Activated naive CD4-positive, alpha-beta T cell treated with anti-CD3 and anti-CD28 coated beads, Interleukin-2, amount 50 U/mL, for 16 hours (primary cell): ENCODE results near the gene STBD1.
"Not testable (repeated sequence)": the region's sequence is repeated elsewhere in the genome, so short reads cannot be mapped to it uniquely, and the experiment has no call there.

ENCODE experiments used
- DNase-seq: peaks from one replicate; pipeline ENCODE4 v3.0.0-alpha.2; 2020

Gene STBD1

DNA sequence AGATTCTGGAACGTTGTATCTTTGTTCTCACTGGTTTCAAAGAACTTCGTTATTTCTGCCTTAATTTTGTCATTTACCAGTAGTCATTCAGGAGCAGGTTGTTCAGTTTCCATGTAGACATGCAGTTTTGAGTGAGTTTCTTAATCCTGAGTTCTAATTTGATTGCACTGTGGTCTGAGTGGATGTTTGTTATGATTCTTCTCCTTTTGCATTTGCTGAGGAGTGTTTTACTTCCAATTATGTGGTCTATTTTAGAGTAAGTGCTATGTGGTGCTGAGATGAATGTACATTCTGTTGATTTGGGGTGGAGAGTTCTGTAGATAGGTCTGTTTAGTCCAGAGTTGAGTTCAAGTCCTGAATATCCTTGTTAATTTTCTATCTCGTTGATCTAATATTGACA, 18.7 kb upstream of the STBD1 start:
- DNase-seq, result not testable (repeated sequence)

DNA sequence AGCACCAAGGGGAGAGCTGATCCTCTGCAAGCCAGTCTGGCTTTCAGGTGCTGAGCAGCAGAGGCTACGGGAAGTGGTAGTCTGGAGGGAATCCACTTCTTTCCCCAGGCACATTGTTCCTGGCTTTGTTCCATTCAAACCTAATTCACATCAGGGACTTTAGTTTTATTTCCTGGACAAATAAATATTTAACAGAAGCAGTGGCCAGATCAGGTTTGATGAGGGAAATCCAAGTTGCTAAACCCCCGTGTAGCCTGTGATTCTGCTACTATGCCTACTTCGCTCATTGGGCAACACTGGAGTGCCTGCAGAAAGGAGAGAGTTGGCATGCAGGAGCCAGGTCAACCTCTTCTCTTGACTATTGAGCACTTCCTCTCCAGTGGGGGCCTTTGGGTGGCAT, 13.8 kb upstream of the STBD1 start:
- DNase-seq, result no peak

DNA sequence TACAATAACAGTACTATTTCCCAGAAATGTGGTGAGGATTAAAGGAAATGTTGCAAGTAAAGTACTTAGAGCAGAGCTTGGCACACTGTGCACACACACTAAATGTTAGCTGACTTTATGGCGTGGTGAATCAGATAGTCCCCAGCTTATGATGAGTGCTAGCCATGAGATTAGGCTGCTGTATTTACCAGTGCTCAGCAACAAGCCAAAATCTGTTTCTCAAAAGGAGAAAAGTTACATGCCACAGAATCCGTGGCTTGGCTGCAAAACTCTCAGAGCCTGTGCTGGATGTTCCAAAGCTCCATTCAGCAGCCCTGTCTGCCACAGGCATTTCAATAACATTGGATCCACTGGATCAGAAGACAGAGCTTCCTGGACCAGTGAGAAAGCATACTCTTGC, 12.8 kb upstream of the STBD1 start:
- no peak for DNase-seq

DNA sequence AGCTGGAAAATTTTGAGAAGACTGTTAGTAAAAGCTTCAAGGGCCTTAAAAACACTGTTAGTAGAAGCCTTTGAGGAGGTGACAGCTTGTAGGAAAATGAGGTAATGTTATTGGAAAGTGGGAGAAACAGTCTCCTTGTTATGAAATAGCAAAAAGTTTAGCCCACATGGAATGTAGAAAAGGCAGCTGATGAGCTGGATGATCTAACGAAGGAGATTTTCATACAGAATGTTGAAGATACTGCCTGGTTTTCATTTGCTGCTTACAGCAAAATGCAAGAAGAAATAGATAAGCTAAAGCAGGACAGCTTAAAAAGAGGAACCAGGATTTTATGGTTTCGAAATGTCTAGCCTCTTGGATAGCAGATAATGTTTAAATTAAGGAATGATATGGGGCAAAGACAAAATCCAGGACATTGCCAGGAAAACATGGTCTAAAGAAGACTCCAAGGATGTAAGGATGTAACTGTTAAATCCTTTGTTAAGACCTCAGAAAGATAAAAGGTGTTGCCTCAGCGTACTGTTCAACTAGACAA, 10.2 kb upstream of the STBD1 start:
- no peak for DNase-seq

DNA sequence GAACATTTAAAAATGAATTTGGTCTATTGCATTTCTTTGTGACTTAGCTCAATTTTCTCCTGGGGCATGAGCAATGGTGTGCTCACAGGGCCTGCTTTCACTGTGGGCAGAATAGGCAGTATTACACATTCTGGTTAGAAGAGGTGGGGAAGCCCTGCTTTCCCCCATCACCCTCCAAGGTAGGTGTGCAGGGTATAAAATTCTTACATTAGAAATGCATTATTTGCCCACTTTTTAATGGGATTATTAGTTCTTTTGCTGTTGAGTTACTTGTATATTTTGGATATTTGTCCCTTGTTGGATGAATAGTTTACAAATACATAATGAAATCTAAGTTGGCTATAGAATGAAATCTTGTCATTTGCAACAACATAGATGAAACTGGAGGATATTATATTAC, 8.3 kb upstream of the STBD1 start:
- no peak for DNase-seq

DNA sequence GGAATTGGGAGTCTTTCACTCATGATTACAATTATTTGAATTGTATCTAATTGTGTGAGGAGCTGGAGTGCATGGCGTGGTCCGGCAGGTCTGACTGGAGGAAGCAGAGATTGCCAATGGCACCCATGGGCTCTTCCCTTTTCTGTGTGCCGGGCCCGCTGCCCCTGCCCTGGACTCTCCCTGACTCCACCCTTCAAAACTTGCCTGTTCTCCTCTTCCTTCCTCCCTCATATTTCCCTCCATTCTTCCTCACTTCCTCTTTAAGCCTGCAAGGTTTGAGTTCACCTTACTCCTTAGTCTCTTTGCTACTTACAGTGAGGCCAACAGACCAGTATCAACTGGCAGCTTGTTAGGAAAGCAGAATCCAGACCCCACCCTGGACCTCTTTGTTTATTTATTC, 6.5 kb upstream of the STBD1 start:
- no peak for DNase-seq

DNA sequence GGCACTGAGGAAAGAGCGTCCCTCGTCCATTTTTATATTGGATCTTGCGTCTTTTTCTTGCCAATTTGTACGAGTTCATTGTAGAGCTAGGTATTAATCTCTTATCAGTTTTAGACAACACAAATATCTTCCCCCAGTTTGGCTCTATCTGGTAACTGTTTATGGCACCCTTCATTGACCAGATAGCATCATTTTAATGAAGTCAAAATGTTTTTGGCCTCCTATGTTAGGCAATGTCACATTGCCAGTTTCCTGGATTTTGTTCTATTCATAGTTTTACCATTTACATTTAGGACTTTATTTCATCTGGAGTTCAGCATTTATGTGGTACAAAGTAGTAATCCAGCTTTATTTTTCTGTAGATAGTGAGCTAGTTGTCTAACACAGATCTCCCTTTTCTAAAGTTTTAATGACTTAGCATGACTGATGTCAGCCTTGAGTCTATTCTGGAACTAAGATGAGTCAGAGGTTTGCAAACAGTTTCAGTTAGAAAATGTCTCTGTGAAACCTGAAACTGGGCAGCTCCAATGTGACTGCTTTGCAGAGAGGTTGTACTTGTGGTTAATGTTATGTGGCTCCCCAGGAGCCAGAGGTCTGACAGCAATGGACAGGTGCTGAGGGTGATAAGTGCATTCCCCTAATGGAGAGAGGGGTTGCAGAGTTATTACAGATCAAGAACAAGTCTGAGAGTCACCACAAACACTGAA, 5.3 kb upstream of the STBD1 start:
- no peak for DNase-seq

DNA sequence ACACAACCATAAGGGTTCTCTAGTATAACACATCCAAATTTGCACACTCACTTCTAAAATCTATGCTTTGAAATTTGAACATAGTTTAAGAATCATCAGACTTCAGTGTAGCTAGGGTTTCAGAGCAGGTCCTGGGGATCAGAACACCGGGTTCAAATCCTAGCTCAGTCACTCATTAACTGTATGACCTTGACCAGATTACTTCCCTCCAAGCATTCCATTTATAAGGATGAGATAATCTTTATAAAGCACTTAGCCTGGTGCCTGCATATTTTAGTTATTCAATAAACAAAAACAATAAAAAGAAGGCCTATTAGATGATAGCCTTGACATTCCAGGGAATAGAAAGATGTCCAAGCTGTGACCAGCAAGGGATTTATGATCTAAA, 4.8 kb upstream of the STBD1 start:
- no peak for DNase-seq

DNA sequence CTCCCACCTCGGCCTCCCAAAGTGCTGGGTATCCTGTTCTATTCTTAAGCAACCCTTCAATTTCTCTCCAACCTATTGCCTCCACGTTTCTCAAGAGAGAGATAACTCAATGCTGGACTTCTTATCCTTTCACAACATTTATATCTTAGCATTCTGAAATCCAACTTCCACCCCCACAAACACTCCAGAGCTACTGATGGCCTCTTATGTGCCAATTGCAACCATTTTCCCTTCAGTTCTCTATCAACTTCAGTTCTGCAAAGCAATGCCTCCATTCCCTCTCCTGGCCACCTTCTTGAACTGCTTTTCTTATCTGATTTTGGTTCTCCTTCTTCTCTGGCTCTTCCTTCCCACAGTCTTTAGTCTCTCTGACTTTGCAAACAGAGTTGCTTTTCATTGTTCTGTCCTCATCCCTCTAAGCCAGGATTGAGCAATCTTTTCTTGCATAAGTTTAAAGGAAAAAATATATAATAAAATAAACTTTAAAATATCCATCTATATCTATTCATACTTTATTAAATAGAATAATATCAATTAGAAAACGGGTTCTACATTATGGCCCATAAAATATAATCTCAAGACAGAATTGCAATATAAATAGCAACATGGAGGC, 3.6 kb upstream of the STBD1 start:
- no peak for DNase-seq

DNA sequence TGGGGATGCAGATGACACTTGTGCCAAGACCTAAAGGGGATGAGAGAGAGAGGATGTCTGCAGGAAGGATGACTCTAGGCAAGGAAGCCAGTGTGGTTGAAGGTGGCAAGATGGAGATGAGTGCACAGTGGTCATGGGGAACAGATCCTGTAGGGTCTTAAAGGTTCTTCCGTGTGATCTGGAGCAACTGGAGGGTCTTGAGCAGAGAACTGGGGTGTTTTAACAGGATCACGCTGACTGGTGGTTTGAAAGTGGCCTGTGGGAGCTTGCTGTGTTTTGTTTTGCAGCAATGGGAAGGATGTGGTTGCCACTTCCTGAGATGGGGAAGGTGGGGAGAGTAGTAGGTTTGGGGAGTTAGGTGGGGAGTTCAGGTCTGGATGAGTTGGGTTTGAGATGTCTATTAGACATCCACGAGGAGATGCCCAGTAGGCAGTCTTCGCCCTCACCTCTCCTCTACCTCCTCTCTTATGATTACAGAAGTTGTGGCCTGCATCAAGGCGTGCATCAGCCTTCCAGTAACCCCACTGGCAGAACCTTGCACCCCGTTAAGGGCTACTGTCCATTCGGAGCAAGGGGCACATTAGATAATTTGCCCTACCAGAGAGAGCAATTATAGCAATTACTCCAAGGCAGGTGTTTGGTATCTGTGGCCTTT, 1.4 kb upstream of the STBD1 start:
- DNase-seq, result no peak

DNA sequence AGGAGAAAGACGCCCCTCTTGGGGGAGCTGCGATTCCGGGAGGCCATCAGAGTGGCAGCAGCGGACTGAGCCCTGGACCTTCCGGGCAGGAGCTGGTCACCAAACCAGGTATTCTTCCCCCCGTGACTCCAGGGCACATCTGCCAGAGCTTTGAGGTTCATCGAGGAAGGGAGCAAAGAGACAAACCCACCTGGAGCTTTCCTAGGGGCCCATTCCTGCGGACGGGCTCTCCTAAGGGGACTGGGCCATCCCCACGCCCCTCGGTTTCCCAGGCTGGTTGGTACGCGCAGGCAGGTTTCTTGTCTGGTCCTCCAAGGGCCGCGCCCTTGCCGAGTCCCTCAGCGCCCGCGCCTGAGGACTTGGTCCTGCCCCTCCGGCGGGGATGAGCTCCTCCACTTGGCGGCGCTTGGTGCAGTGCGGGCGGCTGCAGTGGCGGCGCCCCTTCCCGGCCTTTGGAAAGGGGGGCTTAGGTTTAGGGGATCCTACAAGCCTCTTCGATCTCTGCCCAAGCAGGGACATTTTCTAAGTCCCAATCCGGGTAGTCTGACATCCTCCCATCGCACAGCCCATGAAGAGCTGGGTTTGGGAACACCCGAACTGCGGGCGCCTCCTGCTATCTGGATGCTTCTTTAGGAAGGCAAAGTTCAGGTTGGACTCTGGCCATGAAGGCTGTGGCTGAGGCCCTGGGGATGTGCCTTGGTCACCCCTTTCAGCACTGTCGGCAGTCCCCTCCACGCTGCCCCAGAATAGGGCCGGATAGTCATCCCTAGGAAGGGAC, 538 bp downstream of the STBD1 start:
- peak; percentile 23 for DNase-seq

DNA sequence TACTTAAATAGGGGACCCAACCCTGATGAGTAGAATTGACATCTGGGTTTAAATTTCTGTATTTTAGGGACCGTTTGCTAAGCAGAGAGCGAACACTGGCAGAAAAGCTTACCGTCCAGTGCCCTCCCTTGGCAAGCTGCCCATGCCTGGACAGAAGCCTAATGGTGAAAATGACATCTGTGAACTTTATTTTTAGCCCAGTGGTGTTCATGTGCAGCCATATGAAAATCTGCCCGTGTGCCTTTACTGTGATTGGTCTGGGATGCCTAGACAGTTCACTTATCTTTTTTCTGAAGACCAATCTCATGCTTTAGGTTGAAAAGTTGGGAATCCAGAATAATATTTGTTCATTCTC, 1.1 kb downstream of the STBD1 start:
- no peak for DNase-seq

DNA sequence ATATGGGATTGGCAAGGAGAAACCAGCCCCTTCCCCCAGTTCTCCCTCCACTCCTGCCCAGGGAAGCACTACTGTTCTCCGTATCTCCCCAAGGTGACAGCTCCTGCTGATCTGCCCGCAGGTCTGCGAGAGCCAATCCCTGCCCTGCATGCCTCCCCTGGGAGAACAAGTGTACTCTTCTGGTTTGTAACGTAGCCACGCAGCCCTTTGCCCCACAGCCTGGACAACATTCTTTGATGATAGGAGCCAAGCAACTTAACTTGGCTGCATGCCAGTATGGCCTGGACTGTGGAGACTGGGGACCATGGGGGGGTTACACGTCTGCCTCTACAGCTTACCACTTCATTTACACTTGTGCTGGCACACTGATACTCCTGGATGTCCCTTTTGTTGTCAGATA, 2.0 kb downstream of the STBD1 start:
- no peak for DNase-seq

DNA sequence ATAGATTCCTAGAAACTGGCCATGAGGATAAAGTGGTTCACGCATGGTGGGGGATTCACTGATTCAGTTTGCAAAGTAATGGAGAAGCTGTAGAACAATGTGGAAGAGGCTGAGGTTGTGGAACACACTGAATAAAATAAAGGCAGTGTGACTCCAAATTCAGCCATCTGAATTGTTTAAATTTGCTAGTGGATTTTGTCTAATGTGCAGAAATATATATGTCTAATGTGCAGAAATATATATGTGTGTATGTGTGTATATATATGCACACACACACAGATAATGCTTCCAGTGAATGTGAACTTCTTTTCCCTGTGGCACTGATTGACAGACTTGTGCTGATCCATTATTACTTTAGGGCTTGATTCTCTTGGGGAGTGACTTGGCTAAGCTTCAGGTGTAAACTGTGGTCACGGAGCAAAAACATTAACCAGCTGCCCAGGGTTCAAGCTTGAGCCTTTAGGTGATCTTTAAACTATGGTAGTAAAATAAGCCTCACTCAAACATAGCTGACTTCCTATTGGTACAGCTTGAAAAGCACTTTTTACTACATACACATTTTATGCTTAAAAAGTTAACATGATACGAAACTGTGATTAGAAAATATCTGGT, 3.5 kb downstream of the STBD1 start:
- no peak for DNase-seq

DNA sequence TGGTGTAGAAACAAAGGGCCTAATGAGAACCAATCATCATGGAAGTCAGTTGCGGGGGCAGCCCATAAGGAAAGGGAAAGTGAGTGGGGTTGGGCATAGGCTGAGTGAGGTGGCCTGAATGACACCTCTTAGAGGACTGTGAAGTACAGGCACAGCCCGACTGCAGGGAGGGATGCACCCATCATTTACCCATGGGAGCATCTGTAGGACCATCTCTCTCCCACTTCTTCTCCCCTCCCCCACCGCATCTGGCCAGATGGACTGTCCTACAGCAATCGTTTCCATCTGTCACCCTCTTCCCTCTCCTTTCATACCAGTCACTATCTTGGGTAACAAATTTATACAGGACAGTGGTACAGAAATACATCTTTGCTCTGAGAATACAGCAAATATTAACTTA, 4.2 kb downstream of the STBD1 start:
- DNase-seq, result no peak

DNA sequence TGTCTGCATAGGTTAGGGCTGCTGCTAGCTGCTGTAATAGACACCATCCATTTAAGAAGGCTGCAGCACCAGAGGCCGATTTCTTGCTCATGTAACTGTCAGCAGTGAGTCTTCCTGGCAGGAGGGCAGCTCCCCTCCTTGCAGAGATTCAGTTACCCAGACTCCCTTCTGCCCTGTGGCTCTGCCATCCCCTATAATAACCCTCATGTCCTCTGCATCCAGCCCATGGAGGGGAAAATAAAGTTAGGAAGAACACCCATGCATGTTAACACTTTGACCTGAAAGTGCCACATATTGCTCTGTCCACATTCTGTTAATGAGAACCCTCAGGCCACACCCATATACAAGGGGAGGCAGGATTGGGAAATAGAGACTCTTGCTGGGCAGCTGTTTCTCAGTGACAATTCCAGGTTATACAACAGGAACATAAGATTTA, 5.4 kb downstream of the STBD1 start:
- DNase-seq, result no peak

DNA sequence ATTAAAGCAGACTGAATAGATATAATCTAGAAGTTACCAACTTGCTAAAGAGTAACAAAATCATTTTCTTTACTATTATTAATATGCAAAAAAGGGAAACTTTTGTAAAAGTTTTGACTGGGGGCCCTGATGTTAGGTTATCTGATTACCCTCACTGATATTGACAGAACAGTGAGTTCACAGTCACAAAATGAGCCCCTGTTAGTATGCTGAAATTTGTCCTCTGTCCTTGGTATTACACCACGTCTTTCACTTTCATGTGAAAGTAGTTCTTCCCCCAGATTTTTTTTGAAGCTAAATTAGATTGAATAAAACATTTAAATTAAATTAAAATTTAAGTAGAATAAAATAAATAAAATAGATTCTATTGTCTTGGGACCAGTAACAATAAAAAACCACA, 5.9 kb downstream of the STBD1 start:
- DNase-seq, result no peak

DNA sequence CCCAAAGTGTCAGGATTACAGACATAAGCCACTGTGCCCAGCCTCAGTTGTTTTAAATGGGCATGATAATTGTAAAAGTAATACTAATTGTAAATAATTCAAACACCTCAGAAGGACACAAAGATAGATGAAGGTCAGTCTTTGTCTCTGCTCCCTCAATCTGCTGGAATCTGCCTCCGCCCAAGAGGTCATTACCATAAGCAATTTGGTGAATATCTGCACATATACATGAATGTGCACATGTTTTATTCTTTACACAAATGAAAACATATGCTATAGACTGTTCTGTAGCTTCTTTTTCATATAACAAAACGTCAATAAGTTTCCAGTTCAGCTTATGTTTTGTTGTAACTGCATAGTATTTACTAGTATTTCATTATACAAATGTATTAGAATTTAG, 7.0 kb downstream of the STBD1 start:
- no peak for DNase-seq

DNA sequence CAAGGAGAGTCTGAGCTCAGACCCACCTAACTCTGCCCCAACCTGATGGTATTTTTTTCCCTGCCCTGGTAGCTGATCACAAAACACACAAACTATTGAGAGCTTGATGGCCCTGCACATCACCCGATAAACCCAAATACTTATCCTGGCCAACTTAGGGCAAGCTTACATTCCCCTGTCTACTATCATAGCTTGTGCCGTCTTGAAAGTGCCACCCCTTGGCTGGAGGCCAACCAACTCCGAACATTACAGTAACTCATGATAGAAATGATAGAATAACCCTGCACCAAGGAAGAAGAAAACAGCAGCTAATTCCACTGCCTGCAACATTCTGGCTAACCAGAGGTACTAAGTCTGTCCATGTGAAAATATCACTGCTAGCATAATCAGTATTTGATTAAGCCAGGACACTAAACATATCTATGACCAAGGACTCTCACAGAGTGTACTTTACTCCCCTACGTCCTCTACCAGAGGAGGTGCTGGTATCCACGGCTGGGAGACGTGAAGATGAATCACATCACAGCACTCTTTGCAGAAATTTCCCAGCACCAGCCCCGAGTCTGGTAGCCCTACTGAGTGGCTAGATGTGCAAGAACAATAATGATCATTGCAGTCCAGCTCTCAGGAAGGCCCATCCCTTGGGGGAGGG, 8.9 kb downstream of the STBD1 start:
- no peak for DNase-seq

DNA sequence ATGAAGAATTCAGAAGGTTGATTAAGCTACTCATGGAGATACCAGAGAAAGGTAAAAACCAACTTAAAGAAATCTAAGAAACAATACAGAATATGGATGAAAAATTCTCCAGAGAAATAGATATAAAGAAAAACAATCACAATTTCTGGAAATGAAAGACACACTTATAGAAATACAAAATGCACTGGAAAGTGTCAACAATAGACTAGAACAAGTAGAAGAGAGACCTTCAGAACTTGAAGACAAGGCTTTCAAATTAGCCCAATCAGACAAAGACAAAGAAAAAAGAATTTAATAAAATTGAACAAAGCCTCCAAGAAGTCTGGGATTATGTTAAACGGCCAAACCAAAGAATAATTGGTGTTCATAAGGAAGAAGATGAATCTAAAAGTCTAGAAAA, 9.6 kb downstream of the STBD1 start:
- no peak for DNase-seq

DNA sequence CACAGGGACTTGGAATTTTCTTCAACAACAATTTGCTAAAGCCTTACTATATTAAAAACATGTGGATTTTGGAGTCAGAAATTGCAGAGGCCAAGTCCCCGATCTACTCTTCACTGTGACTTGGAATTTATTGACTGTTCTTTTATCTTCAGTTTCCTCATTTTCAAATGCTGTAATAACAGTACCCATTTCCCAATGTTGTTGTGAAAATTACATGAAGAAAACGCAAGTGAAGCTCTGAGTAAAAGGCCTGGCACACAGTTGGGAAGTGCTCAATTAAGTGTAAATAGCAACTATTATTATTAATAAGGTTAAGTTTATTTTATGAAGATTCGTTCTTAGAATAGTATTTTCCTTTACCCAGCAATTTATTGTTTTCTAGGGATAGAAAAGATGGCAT, 15.7 kb downstream of the STBD1 start:
- DNase-seq, result no peak

DNA sequence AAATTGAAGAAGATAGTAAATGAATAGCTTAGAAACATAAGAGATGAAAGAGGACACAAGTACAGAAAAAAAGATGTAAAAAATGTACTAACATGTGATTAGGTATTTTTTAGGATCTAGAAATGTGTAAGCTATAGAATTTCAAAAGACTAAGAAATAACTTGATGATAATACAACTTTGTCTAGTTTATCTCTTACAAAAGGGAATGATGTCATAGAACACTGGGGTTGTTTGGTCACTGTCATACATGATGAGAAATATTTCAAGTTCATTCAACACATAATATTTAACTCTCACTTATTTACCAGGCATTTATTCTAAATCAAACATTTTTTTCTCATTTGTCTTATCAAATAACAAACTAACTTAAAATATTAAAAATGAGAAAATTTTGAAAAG, 18.5 kb downstream of the STBD1 start:
- no peak for DNase-seq

DNA sequence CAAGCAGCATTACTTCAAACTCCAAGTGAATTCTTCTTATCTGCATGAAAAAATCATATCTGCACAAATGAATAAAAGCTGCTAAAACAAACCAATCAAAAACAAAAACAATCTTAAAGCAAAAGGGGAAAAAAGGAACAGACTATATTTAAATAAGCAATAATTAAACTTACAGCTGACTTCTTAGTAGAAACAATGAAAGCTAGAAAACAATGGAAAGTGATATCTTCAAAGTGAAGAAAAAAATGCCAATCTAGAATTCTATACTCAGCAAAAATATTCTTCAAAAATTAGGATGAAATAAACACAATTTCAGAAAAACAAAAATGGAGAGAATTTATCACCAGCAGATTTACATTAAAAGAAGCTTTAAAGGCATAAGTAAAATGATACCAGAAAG, 20.0 kb downstream of the STBD1 start:
- no peak for DNase-seq
